HG03460 (cell line): Measurements from ENCODE around the gene CACNB1.
A peak's percentile ranks its signal among the peaks of the same experiment; 100 is the strongest.

Source experiments
- ATAC-seq: cut with Tn5 transposase; IDR thresholded peaks from one replicate; pipeline ENCODE4 v1.9.1; 2021; ENCODE audit not compliant: unreplicated experiment

The CACNB1 gene

DNA sequence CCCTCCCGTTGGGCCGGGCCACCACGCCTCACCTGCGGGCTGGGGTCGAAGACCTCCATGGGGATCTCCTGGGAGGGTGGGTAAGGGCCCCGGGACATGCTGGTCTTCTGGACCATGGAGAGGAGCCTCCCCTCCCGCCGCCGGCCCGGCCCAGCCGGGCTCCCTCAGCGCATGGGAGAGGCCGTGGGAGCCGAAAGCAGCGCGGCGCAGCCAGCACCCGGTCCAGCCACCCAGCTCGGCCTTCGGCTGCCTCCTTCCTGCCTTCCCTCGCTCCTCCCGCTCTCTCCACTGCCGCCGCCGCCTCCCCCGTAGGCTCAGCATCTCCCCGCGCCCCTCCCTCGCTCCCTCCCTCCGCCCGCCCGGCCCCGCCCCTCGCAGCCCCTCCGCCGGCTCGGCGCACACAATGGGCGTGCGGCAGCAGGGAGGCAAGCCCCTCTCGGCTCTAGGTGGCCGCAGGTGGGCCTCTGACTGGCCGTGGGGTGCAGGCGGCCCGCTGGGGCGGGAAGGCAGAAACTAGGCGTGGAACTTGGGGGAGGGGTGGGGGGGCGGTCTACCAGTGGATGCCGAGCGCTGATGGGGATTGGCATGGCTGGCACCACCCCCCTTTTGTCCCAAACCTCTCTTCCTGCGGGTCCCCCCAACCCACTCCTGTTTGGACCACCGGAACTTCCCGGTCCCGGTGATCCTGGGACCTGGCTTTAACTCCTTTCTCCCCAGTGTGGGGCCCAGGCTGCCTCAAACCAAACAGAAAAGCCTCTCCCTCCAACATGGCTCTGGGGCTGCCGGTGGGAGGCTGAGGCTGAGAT lies at the start of gene CACNB1:
CACNB1 (minus strand) TSS at position 290 of the 806 bp plus-strand sequence; CDS start at position 116, 174 bp downstream.
- no peak for ATAC-seq

DNA sequence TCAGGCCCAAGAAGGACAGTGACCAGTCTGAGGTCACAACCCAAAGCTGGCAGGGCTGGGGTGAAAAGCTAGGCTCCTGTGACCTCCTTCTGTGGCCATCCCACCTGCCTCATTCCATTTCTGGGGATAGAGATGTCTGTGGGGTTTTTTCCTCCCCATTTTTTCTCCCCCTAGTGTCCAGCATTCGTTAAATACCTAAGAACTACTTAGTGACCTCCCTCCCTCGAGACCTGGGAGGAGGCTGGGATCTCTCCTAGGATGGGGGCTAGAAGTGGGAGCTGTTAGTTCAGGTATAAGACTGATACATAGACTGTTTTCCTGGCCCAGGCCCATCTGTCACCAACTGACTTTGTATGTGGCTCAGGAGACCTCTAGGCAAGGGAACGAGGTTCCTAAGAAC lies 48.8 kb upstream of the CACNB1 start:
- no peak for ATAC-seq

DNA sequence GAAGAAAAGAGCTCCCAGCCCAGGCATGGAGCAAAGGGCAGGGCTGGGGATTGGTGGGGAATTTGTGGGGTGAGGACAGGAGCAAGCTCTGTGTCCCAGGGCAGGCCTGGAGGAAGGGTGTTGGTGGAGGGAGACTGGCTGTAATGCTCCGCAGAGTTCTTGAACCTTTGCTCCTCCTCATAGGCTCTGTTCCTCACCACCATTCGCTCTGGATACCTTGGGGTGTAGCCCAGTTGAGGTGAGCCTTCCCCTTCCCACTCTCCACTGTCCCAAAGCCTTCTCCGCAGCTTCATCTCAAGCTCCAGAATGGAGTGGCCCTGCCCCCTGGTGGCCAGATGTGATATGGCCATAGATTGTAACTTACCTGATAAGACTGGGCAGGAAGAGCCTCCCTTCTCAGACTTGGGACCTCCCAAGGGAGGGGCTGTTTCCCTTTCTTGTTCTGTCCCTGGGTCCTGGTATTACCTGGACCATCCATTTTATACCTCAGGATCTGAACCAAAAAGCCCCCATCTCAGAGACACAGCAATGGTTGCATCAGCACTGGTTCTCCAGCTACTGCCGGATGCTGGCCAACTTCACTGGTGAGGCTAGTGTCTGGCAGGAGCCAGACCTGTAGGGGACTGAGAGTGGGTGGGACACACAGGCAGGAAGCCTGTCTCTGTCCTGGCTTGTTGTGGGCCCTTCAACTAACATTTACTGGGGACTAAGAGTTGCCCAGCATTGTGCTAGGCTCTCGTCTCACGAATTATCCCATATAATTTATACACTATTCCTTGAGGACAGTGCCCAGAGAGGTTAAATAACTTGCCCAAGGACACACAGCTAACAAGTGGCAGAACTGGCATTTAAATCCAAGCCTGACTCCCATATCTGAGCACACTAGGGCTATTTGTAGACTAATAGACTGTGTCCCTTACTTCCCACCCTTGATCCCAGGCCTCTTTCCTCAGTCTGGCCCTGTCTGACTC lies 47.4 kb upstream of the CACNB1 start:
- ATAC-seq, result no peak

- ATAC-seq, result no peak
Measured at GRCh38 chr17:39244016-39244599, 46.6 kb upstream of the CACNB1 start.

DNA sequence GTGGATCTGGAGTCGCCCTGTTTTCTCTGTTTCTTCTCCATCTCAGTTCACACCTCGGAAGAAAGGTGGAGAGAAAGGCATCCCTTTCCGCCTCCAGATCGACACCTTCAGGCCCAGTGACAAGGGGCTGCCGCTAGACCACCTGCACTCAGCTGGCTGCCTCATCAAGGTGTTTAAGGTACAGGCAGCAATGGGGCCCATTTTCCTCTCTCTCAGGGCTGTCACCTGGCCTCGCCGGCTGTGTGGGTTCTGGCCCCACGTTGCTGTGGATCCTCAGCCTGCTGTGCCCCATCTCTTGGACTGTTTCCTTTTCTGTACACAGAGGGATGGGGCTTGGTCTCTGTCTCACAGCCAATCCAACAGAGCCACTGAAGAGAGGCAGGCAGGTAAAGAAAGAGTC lies 45.7 kb upstream of the CACNB1 start:
- ATAC-seq, result no peak

- ATAC-seq, result no peak
Measured at GRCh38 chr17:39240631-39241030, 43.2 kb upstream of the CACNB1 start.

GRCh38 chr17:39239640-39240314 lies 42.3 kb upstream of the CACNB1 start:
- no peak for ATAC-seq

DNA sequence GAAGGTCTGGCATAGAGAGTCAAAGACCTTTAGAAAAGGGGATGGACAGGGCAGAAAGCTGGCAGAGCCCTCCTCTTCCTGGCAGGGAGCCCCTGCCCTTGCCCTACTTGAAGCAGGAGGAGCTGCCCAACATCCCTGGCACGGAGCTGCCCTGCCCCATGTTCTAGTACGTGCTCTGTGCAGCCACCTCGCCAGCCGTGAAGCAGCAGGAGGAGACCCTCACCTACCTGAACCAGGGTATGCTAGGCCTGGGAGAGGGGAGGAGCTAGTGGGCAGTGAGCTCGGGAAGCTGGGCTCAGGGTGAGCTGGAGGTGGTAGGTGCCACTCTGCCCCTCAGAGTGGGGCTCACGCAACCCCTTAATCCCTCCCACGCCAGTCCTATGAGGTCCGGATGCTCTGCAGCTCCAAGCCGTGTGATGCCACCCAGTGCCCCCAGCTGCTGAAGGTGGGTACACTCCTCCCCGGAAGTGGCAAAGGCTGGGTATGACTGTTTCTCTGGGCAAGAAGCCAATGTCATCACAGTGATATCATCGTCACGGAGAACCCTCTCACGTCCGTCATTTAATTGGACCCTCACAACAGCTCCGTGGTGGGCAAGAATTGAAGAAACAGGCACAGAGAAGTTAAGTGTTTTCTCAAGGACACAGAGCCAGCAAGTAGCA lies 41.0 kb upstream of the CACNB1 start:
- ATAC-seq, result no peak

DNA sequence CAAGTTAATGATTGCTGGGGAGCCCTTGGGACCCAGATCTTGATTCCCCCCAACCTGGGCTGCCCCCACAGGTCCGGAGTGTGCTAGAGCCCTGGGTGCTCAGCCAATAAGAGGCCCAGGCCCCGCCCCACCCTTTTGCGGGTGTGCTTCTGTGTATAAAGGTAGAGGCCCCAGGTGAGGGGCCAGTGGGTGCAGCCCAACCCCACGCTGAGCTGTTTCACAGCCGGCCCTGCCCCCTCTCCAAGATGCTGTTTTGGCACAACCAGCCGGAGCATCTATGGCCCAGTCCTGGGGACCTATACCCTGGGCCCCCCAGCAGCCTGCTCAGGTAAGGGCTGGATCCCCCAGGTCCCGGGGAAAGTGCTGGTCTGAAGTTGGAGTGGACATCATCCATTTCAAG lies 40.1 kb upstream of the CACNB1 start:
- no peak for ATAC-seq

DNA sequence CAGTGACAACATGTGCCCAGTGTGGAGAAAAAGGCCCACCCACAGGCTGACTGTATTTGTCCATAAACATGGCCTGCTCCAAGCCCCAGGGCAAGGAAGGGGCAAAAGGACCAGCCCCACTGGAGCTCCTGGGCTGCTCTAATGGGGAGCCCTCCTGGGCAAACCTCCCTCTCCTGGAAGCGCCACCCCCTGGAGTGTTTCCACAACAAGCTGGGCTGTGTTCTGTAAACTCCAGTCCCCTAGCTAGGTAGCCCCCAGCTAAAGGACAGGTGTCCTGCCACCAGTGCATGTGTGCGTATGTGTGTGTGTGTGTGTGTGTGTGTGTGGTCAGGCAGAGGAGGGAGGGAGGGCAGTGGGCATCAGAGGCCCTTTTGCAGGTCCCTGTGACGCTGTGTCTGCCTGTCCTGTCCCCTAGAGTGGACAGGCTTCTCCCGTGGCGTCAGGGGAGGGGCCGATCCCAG lies 39.5 kb upstream of the CACNB1 start:
- no peak for ATAC-seq

- no peak for ATAC-seq
Measured at GRCh38 chr17:39236450-39236927, 39.0 kb upstream of the CACNB1 start.

DNA sequence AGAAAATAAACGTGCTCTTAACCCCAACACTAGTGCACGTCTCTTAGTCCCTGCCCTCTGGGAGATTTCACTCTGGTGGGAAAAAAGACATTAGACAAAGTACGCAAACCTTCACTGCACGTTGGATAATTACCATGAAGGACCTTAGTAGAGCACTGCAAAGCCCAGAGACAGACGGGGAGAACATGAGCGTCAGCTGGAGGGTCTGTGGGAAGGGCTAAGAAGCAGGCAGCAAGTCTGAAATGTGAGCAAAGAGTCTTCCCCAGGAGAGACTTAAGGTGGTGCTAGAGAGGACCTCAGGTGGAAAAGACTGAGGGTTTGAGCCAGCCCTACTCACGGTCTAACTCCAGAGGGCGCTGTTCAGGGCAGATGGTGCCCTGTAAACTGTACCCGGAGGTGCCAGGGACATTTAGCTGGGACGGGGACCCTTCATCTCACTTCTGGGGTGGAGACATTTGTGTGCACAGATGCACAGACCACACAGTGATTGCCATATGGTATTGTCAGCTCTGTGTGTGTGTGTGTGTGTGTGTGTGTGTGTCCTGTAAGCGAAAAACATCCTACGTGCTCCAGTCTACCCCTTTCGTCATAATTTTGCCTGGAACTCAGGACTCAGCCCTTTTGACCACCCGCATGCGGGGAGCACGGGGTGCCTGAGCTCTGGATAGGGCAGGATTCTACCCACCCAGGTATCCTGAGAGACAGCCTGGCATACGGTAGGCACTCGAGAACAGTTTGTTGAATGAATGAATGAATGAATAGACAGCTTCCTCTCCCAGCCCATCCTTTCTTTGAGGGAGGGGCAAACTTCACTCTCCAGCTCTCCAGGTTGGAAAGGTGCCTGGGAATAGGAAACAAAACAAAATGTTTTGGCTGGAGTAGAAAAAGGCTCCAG lies 38.3 kb upstream of the CACNB1 start:
- peak; percentile 53 for ATAC-seq

DNA sequence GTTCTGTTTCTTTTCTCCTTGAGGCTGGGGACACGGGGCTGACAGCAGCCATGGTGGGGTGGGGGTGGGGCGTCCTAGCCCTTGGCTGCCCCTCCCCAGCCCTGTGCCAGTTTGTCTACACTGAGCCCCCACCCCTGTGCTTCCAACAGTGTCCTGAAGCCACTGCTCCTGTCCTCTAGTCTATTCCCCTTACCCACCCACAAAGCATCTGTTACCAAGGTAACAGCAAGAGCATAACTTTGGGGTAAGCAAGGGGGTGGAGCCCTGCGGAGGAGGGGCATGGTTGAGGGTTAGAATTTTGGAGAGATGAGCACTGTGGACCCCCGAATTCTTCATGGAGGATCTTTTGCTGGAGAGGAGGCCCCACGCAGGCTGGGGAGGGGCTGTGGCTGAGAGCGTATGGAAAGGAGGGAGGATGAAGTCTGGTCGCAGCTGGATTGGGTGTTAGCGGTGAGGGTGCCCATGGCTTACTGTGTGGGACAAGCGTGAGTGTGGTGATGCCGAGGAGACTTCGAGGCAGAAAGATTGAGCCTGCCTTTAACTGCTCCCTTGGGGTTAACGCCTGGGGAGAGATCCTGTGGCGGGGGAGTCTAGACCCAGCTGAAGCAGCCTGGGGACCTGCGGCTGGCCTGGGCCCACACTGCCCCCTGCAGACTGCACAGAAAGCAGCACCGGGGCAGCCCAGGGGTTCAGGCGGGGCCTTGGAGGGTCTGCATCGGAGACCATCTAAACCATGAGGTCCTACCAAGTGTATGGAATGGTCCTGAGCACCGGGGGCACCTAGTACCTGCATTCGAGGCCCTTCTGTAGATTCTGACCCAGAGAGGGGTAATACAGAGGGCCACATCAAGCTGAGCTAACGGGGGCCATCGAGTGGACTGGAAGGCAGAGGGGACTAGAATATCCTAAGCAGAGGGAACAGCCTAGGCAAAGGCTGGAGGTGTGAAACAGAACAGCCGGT lies 34.4 kb upstream of the CACNB1 start:
- no peak for ATAC-seq

GRCh38 chr17:39231091-39231561 lies 33.7 kb upstream of the CACNB1 start:
- no peak for ATAC-seq

GRCh38 chr17:39230361-39230760 lies 32.9 kb upstream of the CACNB1 start:
- ATAC-seq, result no peak

DNA sequence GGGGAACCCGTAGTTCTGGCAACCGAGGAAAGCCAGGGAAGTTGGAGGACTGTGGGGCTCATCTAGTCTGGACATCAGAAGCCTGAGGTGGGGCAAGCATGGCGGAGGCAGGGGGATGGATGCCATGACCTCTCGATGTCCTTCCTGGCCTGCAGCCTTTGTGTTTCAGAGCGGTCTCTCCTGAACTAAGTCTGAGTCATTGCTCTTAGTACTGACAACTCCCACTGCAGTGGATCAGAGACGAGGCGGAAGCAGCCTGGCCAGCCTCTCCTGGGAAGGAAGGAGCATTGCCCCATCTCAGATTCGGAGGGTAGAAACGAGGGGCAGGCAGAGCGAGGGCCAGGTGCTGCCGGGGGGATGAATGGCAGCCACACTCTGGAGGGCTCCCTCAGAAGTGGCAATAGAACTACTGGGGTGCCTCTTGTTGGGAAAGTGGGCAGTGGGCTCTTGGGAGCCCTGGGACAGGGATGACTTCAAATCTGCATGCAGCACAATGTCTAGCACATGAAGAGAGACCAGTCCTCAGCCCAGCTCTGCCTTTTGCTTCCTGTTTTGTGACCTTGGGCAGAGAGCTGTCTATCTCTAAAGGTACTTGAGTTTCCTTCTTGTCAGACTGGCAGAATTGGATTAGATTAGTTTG lies 31.9 kb upstream of the CACNB1 start:
- ATAC-seq, result no peak

GRCh38 chr17:39227364-39227919 lies 30.0 kb upstream of the CACNB1 start:
- ATAC-seq, result no peak
